Liver (tissue), 9 donors: Measurements from ENCODE around the gene CAVIN3. TPM values are rescaled to one million over a fixed set of nuclear protein-coding genes. Genes with fewer than 3 reads are reported as not detected.

Source experiments
- DNase-seq: peaks from one replicate; pipeline ENCODE4 v3.0.0-alpha.2; 2017; ENCODE audit warnings: low spot score
- H3K27ac ChIP-seq, 2 donors: one replicate each; pipeline ENCODE4 v1.7.0; 2013; ENCODE audit warnings: inconsistent platforms in 2 of 2, low read length in 2 of 2, control low read depth in 1 of 2, low read depth in 1 of 2, mild to moderate bottlenecking in 1 of 2
- H3K27me3 ChIP-seq, 4 donors: one replicate each; pipeline versions ENCODE4 v1.6.1 to v1.7.0; 2013; ENCODE audit warnings: low read length in 3 of 4, inconsistent platforms in 1 of 4, mild to moderate bottlenecking in 1 of 4, moderate library complexity in 1 of 4; ENCODE audit not compliant: control insufficient read depth in 4 of 4, insufficient read depth in 4 of 4
- H3K36me3 ChIP-seq, 4 donors: one replicate each; pipeline versions ENCODE4 v1.6.1 to v1.7.0; 2013; ENCODE audit warnings: low read length in 3 of 4, mild to moderate bottlenecking in 3 of 4, low read depth in 1 of 4, moderate library complexity in 1 of 4; ENCODE audit not compliant: control insufficient read depth in 4 of 4, insufficient read depth in 3 of 4
- H3K4me1 ChIP-seq, 4 donors: one replicate each; pipeline versions ENCODE4 v1.6.1 to v1.7.0; 2013; ENCODE audit warnings: low read length in 3 of 4, mild to moderate bottlenecking in 3 of 4, moderate library complexity in 1 of 4; ENCODE audit not compliant: control insufficient read depth in 4 of 4, insufficient read depth in 4 of 4
- H3K4me3 ChIP-seq, 3 donors: one replicate each; pipeline versions ENCODE4 v1.6.1 to v1.7.0; 2013; ENCODE audit warnings: low read length in 3 of 3, control low read depth in 1 of 3, low read depth in 1 of 3, mild to moderate bottlenecking in 1 of 3
- H3K9ac ChIP-seq, 2 donors: one replicate each; pipeline ENCODE4 v1.7.0; 2013; ENCODE audit warnings: low read length in 2 of 2, mild to moderate bottlenecking in 2 of 2, moderate library complexity in 2 of 2, control low read depth in 1 of 2, low read depth in 1 of 2
- H3K9me3 ChIP-seq, 4 donors: one replicate each; pipeline versions ENCODE4 v1.6.1 to v1.7.0; 2013; ENCODE audit warnings: low read length in 3 of 4; ENCODE audit not compliant: control insufficient read depth in 4 of 4
- HNF4A ChIP-seq, 2 donors: conservative IDR thresholded peaks; 2 replicates each; pipeline ENCODE4 v1.6.1; 2016; ENCODE audit warnings: antibody characterized with exemption in 2 of 2, mild to moderate bottlenecking in 2 of 2
- JUND ChIP-seq, 2 donors: IDR thresholded peaks; 2 replicates each; pipeline ENCODE4 v1.6.1; 2016; ENCODE audit warnings: antibody characterized with exemption in 2 of 2
- NR2F2 ChIP-seq: IDR thresholded peaks from 2 replicates; pipeline ENCODE4 v1.6.1; 2016; ENCODE audit warnings: antibody characterized with exemption
- YY1 ChIP-seq: IDR thresholded peaks from 2 replicates; pipeline ENCODE4 v1.6.1; 2016; ENCODE audit warnings: antibody characterized with exemption, mild to moderate bottlenecking
- WGBS: extraction: QIAGEN DNeasy Blood & Tissue Kit; methylation state at CpG from one replicate; pipeline ENCODE4 v1.1.7; 2013; 5-methylcytosine and 5-hydroxymethylcytosine counted together
- polyA plus RNA-seq, 2 donors: library from polyadenylated mRNA; stranded (reverse) in 1 of 2; unstranded in 1 of 2; fragments of 200-250 nt in 1 of 2; fragments of >200 nt in 1 of 2; fragmentation: Nextera tagmentation in 1 of 2; extraction: Ambion mirVana in 1 of 2; gene quantifications; one replicate each; pipeline versions ENCODE4 v1.2.1 to v1.2.3, GENCODE V29; 2013 to 2015
- total RNA-seq, 2 donors: library from RNA; depleted of rRNA; stranded (reverse); fragments of >200 nt; gene quantifications; one replicate each; pipeline ENCODE4 v1.2.3, GENCODE V29; 2014
- donor health status: healthy.
- donor health status: healthy.
- donor health status: healthy.
- donor health status: healthy.
- donor health status: healthy.

Gene CAVIN3
- total and polyA plus RNA-seq, 4 donors: 2.5 to 13.9 (median 4.2) TPM

DNA sequence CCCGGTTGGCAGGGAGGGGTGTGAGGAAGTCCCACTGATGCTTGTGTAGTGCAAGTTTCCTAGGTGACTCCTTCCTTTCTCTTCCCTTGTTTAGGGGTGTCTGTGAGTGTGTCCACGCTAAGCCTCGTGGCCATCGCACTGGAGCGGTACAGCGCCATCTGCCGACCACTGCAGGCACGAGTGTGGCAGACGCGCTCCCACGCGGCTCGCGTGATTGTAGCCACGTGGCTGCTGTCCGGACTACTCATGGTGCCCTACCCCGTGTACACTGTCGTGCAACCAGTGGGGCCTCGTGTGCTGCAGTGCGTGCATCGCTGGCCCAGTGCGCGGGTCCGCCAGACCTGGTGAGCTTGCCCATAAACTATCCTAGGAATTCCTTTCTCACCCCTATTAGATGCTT, 50.3 kb downstream of the CAVIN3 start:
- no peak for TF ChIP-seq YY1
- TF ChIP-seq JUND (IDR thresholded peaks at IDR 0.05): no peak
- TF ChIP-seq NR2F2: no peak
- no peak for TF ChIP-seq HNF4A (conservative IDR thresholded peaks at IDR 0.05)
- WGBS: 83% methylated on average over 24 of the region's 24 CpGs
- peaks cover 0 to 6% (median 0%) of the 10 kb centered on the region in 4 donors for H3K27me3 ChIP-seq

More for the DNA sequence above, 50.3 kb downstream of the CAVIN3 start:
- no peaks in the 10 kb centered on the region for H3K36me3 ChIP-seq
- no peak overlapping the region for H3K9ac ChIP-seq
- H3K9me3 ChIP-seq: no peaks in the 10 kb centered on the region
- H3K4me3 ChIP-seq: no peak overlapping the region
- H3K27ac ChIP-seq: no peak overlapping the region
- DNase-seq: no peak
- no peaks in the 10 kb centered on the region for H3K4me1 ChIP-seq

Other genes starting within 250 kb of the CAVIN3 start
- not detected for gene OR56B4, start 212.8 kb downstream of the CAVIN3 start, total RNA-seq
- gene OR56B4, start 212.8 kb downstream of the CAVIN3 start, polyA plus RNA-seq: not detected
- under 1 TPM in 1 of 2 donors, not detected in 1; 0.33 TPM for gene OR52B2, start 150.2 kb downstream of the CAVIN3 start, total RNA-seq
- gene OR52B2, start 150.2 kb downstream of the CAVIN3 start, polyA plus RNA-seq: not detected
- gene OR52W1, start 121.3 kb downstream of the CAVIN3 start, total RNA-seq: not detected
- gene OR52W1, start 121.3 kb downstream of the CAVIN3 start, polyA plus RNA-seq: not detected
- gene C11orf42, start 114.9 kb downstream of the CAVIN3 start, total RNA-seq: not detected
- not detected for gene C11orf42, start 114.9 kb downstream of the CAVIN3 start, polyA plus RNA-seq
- 10 to 100 TPM; 12.3 to 21.2 TPM for gene FHIP1B, start 85.9 kb downstream of the CAVIN3 start, total RNA-seq
- 10 to 100 TPM; 16.4 to 17.4 TPM for gene FHIP1B, start 85.9 kb downstream of the CAVIN3 start, polyA plus RNA-seq
- gene CNGA4, start 81.4 kb downstream of the CAVIN3 start, total RNA-seq: not detected
- gene CNGA4, start 81.4 kb downstream of the CAVIN3 start, polyA plus RNA-seq: under 1 TPM in 1 of 2 donors, not detected in 1; 0.09 TPM
- gene CCKBR, start 60.7 kb downstream of the CAVIN3 start, total RNA-seq: not detected
- not detected for gene CCKBR, start 60.7 kb downstream of the CAVIN3 start, polyA plus RNA-seq
- gene SMPD1, start 70.0 kb upstream of the CAVIN3 start, total RNA-seq: 10 to 100 TPM; 15.4 to 25.9 TPM
- 10 to 100 TPM; 65.0 to 91.6 TPM for gene SMPD1, start 70.0 kb upstream of the CAVIN3 start, polyA plus RNA-seq
- 1 to 10 TPM; 8.1 to 8.6 TPM for gene APBB1, start 98.6 kb upstream of the CAVIN3 start, total RNA-seq
- gene APBB1, start 98.6 kb upstream of the CAVIN3 start, polyA plus RNA-seq: 1 to 10 TPM; 2.5 to 4.5 TPM
- gene HPX, start 120.5 kb upstream of the CAVIN3 start, total RNA-seq: 1,000 to 10,000 TPM; 2,251 to 9,224 TPM
- 1,000 to 10,000 TPM; 5,349 to 6,171 TPM for gene HPX, start 120.5 kb upstream of the CAVIN3 start, polyA plus RNA-seq
- 10 to 100 TPM in 1 of 2 donors, 1 to 10 TPM in 1; 8.1 to 12.7 TPM for gene TRIM3, start 153.4 kb upstream of the CAVIN3 start, total RNA-seq
- gene TRIM3, start 153.4 kb upstream of the CAVIN3 start, polyA plus RNA-seq: 10 to 100 TPM in 1 of 2 donors, 1 to 10 TPM in 1; 5.2 to 10.1 TPM
- gene ARFIP2, start 160.8 kb upstream of the CAVIN3 start, total RNA-seq: 10 to 100 TPM; 16.2 to 42.0 TPM
- gene ARFIP2, start 160.8 kb upstream of the CAVIN3 start, polyA plus RNA-seq: 10 to 100 TPM; 21.3 to 26.3 TPM
- 10 to 100 TPM; 16.9 to 31.9 TPM for gene TIMM10B, start 161.0 kb upstream of the CAVIN3 start, total RNA-seq
- gene TIMM10B, start 161.0 kb upstream of the CAVIN3 start, polyA plus RNA-seq: 10 to 100 TPM; 16.1 to 16.4 TPM
- gene DNHD1, start 176.8 kb upstream of the CAVIN3 start, total RNA-seq: 10 to 100 TPM in 1 of 2 donors, 1 to 10 TPM in 1; 3.8 to 23.6 TPM
- 1 to 10 TPM; 2.1 to 6.3 TPM for gene DNHD1, start 176.8 kb upstream of the CAVIN3 start, polyA plus RNA-seq